DND-41 (cell line): ENCODE results near the gene TARM1.

Source experiments
- ATAC-seq: fragments of 200-7000 bp; cut with Tn5 transposase; 3 replicates; pipeline ENCODE4 v1.9.1; 2021; ENCODE audit warnings: low read depth; ENCODE audit not compliant: insufficient read depth
- DNase-seq: peaks from one replicate; pipeline ENCODE4 v3.0.0-alpha.2; 2020
- H2AFZ ChIP-seq: 2 replicates; pipeline ENCODE4 v1.6.0; 2012; ENCODE audit warnings: low read depth, low read length
- H3K27ac ChIP-seq: 2 replicates; pipeline ENCODE4 v1.5.1; 2012; ENCODE audit warnings: low read length, inconsistent platforms
- H3K27me3 ChIP-seq: fragments of 200-600 bp; sonication (generic); 2 replicates; pipeline ENCODE4 v1.6.0; 2012; ENCODE audit warnings: low read length, mild to moderate bottlenecking, inconsistent platforms; ENCODE audit not compliant: insufficient read depth, poor library complexity
- H3K36me3 ChIP-seq: 2 replicates; pipeline ENCODE4 v1.5.1; 2012; ENCODE audit warnings: low read length, inconsistent platforms; ENCODE audit not compliant: insufficient read depth
- H3K4me1 ChIP-seq: 2 replicates; pipeline ENCODE4 v1.5.1; 2012; ENCODE audit warnings: mild to moderate bottlenecking, low read length; ENCODE audit not compliant: insufficient read depth
- H3K4me2 ChIP-seq: 2 replicates; pipeline ENCODE4 v1.6.0; 2012; ENCODE audit warnings: mild to moderate bottlenecking, moderate library complexity, low read length, inconsistent platforms; ENCODE audit not compliant: insufficient read depth
- H3K4me3 ChIP-seq, 2 experiments: fragments of 200-600 bp in 1 of 2; shearing (Covaris generic) in 1 of 2; 2 replicates each; pipeline ENCODE4 v1.5.1; 2012 to 2016; ENCODE audit warnings: inconsistent platforms in 2 of 2, low read length in 2 of 2, mild to moderate bottlenecking in 2 of 2, low read depth in 1 of 2, moderate library complexity in 1 of 2
- H3K79me2 ChIP-seq: 2 replicates; pipeline ENCODE4 v1.6.0; 2012; ENCODE audit warnings: low read length, inconsistent platforms; ENCODE audit not compliant: insufficient read depth
- H3K9ac ChIP-seq: 2 replicates; pipeline ENCODE4 v1.6.0; 2012; ENCODE audit warnings: low read depth, mild to moderate bottlenecking, inconsistent platforms, low read length, moderate library complexity
- H3K9me3 ChIP-seq: 2 replicates; pipeline ENCODE4 v1.5.1; 2012; ENCODE audit warnings: low read length, moderate library complexity, mild to moderate bottlenecking, inconsistent platforms; ENCODE audit not compliant: insufficient read depth, severe bottlenecking
- H4K20me1 ChIP-seq: 2 replicates; pipeline ENCODE4 v1.6.0; 2012; ENCODE audit warnings: low read length; ENCODE audit not compliant: insufficient read depth
- EZH2 ChIP-seq: IDR thresholded peaks from 3 replicates; pipeline ENCODE4 v1.6.1; 2012; ENCODE audit warnings: borderline replicate concordance, low read depth, mild to moderate bottlenecking, moderate library complexity, low read length, inconsistent platforms; ENCODE audit not compliant: severe bottlenecking
- TF ChIP-seq, protein P1 (sequence below): IDR thresholded peaks from 2 replicates; pipeline ENCODE4 v1.5.1; 2012; ENCODE audit warnings: borderline replicate concordance, low read length, moderate library complexity, mild to moderate bottlenecking; ENCODE audit not compliant: poor library complexity, severe bottlenecking; ENCODE audit errors: extremely low read depth

TARM1 gene

DNA sequence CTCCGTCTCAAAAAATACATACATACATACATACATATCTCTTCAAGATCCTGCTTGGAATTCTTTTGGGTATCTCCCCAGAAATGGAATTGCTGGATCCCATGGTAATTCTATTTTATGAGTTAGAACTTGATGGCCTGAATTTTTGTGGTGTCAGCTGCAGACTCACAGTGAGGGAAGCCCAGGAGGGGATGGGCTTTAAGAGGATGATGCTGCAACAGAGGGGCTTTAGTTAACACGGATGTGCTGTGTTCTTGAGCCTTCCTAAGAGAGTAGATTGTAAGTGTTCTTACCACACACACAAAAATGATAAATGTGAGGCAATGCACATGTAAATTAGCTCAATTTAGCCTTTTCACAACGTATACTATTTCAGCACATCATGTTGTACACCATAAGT is 58.0 kb downstream of the TARM1 start:
- ATAC-seq (no peak), DNase-seq (no peak)
- Histone ChIP-seq H2AFZ (no peak overlapping the region), H4K20me1 (no peaks in the 10 kb centered on the region), H3K27ac (no peak overlapping the region), H3K9me3 (no peaks in the 10 kb centered on the region), H3K4me2 (no peak overlapping the region), H3K4me1 (no peaks in the 10 kb centered on the region), H3K9ac (no peak overlapping the region), H3K36me3 (no peaks in the 10 kb centered on the region), H3K79me2 (no peaks in the 10 kb centered on the region), H3K27me3 (no peaks in the 10 kb centered on the region), H3K4me3 (no peak overlapping the region)
- TF ChIP-seq EZH2: no peak
- TF ChIP-seq, protein P1, sequence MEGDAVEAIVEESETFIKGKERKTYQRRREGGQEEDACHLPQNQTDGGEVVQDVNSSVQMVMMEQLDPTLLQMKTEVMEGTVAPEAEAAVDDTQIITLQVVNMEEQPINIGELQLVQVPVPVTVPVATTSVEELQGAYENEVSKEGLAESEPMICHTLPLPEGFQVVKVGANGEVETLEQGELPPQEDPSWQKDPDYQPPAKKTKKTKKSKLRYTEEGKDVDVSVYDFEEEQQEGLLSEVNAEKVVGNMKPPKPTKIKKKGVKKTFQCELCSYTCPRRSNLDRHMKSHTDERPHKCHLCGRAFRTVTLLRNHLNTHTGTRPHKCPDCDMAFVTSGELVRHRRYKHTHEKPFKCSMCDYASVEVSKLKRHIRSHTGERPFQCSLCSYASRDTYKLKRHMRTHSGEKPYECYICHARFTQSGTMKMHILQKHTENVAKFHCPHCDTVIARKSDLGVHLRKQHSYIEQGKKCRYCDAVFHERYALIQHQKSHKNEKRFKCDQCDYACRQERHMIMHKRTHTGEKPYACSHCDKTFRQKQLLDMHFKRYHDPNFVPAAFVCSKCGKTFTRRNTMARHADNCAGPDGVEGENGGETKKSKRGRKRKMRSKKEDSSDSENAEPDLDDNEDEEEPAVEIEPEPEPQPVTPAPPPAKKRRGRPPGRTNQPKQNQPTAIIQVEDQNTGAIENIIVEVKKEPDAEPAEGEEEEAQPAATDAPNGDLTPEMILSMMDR: no peak

DNA sequence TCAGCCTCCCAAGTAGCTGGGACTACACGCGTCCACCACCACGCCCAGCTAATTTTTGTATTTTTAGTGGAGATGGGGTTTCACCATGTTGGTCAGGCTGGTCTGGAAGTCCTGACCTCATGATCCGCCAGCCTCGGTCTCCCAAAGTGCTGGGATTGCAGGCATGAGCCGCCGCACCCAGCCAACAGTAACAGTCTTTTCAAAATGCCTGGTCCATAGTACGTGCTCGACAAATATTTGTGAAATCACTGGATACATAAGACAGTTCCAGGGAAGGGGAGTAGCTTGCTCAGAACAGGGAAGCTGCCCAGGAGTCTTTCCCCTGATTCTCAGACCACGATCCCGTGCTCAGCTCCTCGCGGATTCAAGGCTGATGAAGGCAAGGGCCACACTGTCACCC is 59.2 kb downstream of the TARM1 start:
- no peak overlapping the region for H3K27ac ChIP-seq
- no peak overlapping the region for H3K4me2 ChIP-seq
- no peak overlapping the region for H3K9ac ChIP-seq
- no peaks in the 10 kb centered on the region for H3K36me3 ChIP-seq
- ATAC-seq: no peak
- H2AFZ ChIP-seq: no peak overlapping the region
- H3K4me3 ChIP-seq: no peak overlapping the region
- no peaks in the 10 kb centered on the region for H3K27me3 ChIP-seq
- no peaks in the 10 kb centered on the region for H3K9me3 ChIP-seq
- H3K4me1 ChIP-seq: no peaks in the 10 kb centered on the region
- no peaks in the 10 kb centered on the region for H3K79me2 ChIP-seq
- DNase-seq: no peak
- TF ChIP-seq EZH2: no peak
- TF ChIP-seq, protein P1: no peak
- no peaks in the 10 kb centered on the region for H4K20me1 ChIP-seq

DNA sequence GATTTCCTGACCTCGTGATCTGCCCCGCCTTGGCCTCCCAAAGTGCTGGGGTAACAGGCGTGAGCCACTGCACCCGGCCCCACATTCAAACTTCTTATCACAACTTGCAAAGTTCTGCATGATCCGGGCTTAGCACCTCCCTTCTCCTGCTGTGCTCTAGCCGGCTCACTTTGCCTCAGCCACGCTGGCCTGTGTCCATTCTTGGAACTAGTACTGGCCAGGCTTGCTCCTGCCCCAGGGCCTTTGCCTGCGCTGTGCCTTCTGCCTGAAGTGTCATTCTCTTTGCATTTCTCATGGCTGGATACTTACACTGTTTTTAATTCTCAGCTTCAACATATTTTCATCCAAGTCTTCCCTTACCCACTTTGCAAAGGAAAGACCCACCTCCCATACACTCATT is 59.8 kb downstream of the TARM1 start:
- H3K27me3 ChIP-seq: no peaks in the 10 kb centered on the region
- DNase-seq (no peak), ATAC-seq (no peak)
- no peak overlapping the region for H3K4me2 ChIP-seq
- no peak overlapping the region for H3K4me3 ChIP-seq
- no peaks in the 10 kb centered on the region for H4K20me1 ChIP-seq
- no peaks in the 10 kb centered on the region for H3K36me3 ChIP-seq
- no peaks in the 10 kb centered on the region for H3K79me2 ChIP-seq
- no peak overlapping the region for H3K9ac ChIP-seq
- TF ChIP-seq, protein P1: no peak
- no peak for TF ChIP-seq EZH2
- H3K27ac ChIP-seq: no peak overlapping the region
- H2AFZ ChIP-seq: no peak overlapping the region
- no peaks in the 10 kb centered on the region for H3K4me1 ChIP-seq
- no peaks in the 10 kb centered on the region for H3K9me3 ChIP-seq
